ENCODE measurements around the gene GTF2H2C.

- TF ChIP-seq GATA3 (IDR thresholded peaks at IDR 0.05; ENCODE audit: low read depth, low read length) (no peak), GATA2 (IDR thresholded peaks at IDR 0.05; ENCODE audit: low read depth, low read length) (no peak)
Measured at GRCh38 chr5:69512740-69513260, 47.2 kb upstream of the GTF2H2C start.

Measured in SH-SY5Y (cell line).